Cardiac septum (tissue), 1 donor: ENCODE measurements around the gene DDX49. TPM values are rescaled to one million over a fixed set of nuclear protein-coding genes. Genes with fewer than 3 reads are reported as not detected.
A peak's percentile ranks its signal among the peaks of the same experiment; 100 is the strongest.

ENCODE experiments used
- DNase-seq: peaks from one replicate; pipeline ENCODE4 v3.0.0-alpha.2; 2020; ENCODE audit warnings: low spot score
- intact Hi-C: fragments of 100-400 bp; cut with DNase I; formaldehyde crosslinking; loops from one replicate; pipeline ENCODE4 v1.14.0; 2022
- long read RNA-seq: library from polyadenylated mRNA; unstranded; transcript quantifications from one replicate; pipeline ENCODE4 v2.0.0, GENCODE V29; 2021
- total RNA-seq: library from RNA; stranded (reverse); fragmentation: NEBNext Ultra II Directional; extraction: Animal tissue kit (Norgen Biotek cat#: 25700); gene quantifications from one replicate; pipeline ENCODE4 v1.2.1, GENCODE V29; 2021
- donor health status: DM: no; HTN: no; CAD: no.

DDX49 gene, protein sequence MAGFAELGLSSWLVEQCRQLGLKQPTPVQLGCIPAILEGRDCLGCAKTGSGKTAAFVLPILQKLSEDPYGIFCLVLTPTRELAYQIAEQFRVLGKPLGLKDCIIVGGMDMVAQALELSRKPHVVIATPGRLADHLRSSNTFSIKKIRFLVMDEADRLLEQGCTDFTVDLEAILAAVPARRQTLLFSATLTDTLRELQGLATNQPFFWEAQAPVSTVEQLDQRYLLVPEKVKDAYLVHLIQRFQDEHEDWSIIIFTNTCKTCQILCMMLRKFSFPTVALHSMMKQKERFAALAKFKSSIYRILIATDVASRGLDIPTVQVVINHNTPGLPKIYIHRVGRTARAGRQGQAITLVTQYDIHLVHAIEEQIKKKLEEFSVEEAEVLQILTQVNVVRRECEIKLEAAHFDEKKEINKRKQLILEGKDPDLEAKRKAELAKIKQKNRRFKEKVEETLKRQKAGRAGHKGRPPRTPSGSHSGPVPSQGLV
- 22.9 TPM for total RNA-seq
- long read RNA-seq, transcript DDX49-213 (13 exons, 1,691 nt): minor isoform, 5 of 32 reads
- long read RNA-seq, transcript DDX49-201 (13 exons, 1,830 nt): major isoform, 23 of 32 reads
- long read RNA-seq, partial matches to known transcripts: 0 of 32 reads
- long read RNA-seq, other reads (novel, unspliced or antisense): 3 of 32 reads

- peak; percentile 98 for DNase-seq
- intact Hi-C loops: loop anchor here (5.0 kb wide), 2 partner anchors 113 to 347 kb away; partner anchors contain the start of genes ARMC6, SUGP2 and UBA52
These were observed at the start of gene DDX49, which contains the start of gene COPE for GRCh38 chr19:18919086-18919899. Gene DDX49, plus strand, starts transcription at chr19:18919715. Its CDS starts 27 bp downstream, at chr19:18919742. Gene COPE, minus strand, starts transcription at chr19:18919387. Its CDS starts 39 bp downstream, at chr19:18919348.

- intact Hi-C loops: no loop called here
- DNase-seq: no peak
These were observed 49.6 kb upstream of the DDX49 start for GRCh38 chr19:18869781-18870530.

DNA sequence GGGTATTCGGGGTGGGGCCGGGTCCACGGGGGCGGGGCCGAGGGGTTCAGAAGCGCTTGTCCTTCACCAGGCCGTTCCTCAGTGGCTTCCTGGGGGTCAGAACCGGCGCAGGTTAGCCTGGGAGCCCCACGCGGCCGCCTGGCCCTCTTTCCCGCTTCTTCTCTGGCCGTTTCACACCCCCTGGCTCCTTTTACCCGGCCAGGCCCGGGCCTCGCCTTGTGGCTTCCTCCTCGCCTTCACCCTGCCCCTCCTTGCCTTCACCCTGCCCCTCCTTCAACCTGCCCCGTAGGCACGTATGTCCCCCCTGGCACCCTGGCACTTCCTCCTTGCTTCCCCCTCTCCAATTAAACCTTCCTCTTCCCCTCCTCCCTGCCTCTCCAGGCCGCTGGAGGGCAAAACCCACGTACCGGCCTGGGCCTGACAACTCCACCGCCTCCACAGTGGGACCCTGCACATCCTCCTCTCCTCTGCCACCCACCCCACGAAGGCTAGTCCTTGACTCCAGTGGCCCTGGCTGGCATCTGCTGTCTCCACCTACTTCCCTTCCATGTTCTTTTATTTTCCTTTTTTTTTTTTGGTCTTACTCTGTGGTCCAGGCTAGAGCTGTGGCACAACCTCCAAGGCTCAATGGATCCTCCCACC lies 48.9 kb upstream of the DDX49 start:
- DNase-seq: no peak
- intact Hi-C loops: no loop called here

DNA sequence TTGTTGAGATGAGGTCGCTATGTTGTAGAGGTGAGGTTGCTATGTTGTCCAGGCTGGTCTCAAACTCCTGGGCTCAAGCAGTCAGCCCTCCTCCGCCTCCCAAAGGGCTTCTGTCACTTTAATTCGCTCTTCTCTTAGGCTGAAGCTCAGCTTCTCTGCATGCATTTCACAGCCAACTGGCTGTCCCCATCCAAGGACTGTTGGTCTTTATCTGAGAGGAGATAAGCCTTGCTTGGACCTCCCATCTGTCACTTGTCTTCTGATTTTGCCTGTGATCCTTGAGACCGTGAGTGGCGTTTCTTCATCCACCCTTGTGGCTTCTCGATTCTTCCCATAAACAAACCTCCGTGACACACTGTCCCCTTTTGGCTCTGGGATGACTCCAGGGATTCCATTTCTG lies 48.0 kb upstream of the DDX49 start:
- DNase-seq: no peak
- intact Hi-C loops: no loop called here

- no peak for DNase-seq
- intact Hi-C loops: no loop called here
These were observed 43.8 kb upstream of the DDX49 start for GRCh38 chr19:18875726-18876125.

- intact Hi-C loops: no loop called here
- DNase-seq: no peak
These were observed 42.6 kb upstream of the DDX49 start for GRCh38 chr19:18876865-18877264.

DNA sequence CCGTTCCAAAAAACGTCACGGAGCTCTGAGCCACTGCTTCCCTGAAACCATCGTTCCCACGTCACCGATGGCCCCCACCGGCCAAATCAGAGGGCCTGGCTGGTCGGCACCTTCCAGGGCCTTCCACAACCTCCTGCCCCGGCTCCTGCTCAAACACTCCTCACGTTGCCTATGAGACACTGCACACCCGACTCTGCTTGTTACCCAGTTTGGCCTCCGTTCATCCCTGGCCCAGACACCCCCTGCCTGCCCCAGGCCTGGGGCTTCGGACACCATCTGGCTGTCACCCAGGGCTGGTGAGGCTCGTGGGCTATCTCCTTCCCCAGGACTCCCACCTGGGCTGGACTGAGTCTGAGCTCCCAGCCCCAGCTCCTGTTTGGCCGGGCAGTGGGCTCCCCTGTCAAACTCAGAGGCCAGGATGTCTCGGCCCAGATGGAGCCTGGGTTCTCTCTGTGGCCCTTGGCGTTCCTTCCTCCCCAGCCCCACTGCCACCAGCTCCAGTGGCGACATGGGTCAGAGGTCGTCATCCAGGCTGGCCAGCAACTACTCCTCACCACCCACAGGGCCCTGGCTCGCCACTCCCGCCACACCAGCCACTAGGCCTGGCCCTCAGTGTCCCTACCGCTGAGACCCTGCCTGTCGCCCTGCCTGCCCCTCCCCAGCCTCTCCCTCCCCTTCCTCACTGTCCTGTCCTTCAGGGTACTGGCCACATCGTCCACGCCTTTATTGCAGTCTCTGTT lies 41.3 kb upstream of the DDX49 start:
- intact Hi-C loops: no loop called here
- no peak for DNase-seq

GRCh38 chr19:18878858-18879578 lies 40.5 kb upstream of the DDX49 start:
- intact Hi-C loops: no loop called here
- DNase-seq: no peak

DNA sequence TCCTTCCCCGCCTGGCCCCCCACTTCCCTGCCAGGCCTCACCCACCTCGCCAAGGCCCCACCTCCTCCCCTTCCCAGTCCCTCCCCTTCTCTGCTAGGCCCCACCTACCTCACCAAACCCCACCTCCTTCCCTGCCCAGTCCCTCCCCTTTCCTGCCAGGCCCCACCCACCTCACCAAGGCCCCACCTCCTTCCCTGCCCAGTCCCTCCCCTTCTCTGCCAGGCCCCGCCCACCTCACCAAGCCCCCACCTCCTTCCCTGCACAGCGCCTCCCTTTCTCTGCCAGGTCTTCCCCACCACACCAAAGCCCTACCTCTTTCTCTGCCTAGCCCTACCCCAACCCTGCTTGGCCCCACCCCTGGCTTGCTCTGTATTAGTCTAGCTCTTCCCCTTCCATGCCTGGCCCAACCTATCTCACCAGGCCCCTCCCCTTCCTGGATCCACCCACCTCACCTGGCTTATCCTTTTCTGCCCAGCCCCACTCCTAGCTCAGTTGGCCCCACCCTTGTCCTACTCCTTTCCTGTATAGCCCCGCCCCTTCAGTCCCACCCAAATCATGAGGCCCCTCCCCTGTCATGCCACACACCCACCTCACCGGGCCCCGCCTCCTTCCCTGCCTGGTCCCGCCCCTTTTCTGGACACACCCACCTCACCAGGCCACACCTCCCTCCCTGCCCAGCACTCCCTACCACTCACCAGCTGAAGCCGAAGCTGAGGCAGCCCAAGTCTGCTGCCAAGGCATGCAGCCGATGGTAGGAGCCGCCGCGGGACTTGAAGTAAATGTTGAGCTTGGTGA lies 39.7 kb upstream of the DDX49 start:
- intact Hi-C loops: no loop called here
- no peak for DNase-seq

DNA sequence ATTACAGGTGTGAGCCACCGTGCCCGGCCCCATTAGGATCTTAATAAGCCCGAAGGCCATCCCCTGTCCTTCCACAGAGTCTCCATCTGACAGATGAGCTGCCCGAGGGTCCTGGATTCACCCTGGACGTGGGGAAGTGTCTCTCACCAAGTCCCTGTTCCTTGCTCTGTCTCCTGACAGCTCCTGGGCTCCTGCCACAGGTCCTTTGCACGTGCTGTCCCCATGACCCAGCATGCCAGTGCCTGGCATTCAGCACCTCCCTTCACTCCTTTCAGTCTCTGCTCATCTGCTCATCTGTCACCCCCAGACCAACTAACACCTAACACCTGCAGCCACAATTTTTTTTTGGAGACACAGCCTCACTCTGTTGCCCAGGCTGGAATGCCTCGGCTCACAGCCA lies 38.0 kb upstream of the DDX49 start:
- intact Hi-C loops: no loop called here

GRCh38 chr19:18883526-18884304 lies 35.8 kb upstream of the DDX49 start:
- intact Hi-C loops: no loop called here

More for the DNA sequence above, 38.0 kb upstream of the DDX49 start:
- no peak for DNase-seq

DNA sequence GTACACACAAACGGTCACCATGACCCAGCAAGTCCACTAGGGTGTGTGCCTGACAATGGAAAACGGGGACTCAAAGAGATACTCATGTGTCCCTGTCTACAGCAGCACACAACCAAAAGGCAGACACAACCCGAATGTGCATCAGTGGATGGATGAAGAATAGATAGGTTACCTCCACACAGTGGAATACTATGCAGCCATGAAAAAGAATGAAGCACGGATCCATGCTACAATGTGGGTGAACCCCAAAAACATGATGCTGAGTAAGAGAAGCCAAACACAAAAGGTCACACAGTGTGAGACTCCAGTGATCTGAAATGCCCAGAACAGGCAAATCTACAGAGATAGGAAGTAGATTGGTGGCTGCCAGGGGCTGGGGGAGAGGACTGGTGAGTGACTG lies 32.5 kb upstream of the DDX49 start:
- no peak for DNase-seq
- intact Hi-C loops: no loop called here

More at GRCh38 chr19:18883526-18884304, 35.8 kb upstream of the DDX49 start:
- DNase-seq: no peak

DNA sequence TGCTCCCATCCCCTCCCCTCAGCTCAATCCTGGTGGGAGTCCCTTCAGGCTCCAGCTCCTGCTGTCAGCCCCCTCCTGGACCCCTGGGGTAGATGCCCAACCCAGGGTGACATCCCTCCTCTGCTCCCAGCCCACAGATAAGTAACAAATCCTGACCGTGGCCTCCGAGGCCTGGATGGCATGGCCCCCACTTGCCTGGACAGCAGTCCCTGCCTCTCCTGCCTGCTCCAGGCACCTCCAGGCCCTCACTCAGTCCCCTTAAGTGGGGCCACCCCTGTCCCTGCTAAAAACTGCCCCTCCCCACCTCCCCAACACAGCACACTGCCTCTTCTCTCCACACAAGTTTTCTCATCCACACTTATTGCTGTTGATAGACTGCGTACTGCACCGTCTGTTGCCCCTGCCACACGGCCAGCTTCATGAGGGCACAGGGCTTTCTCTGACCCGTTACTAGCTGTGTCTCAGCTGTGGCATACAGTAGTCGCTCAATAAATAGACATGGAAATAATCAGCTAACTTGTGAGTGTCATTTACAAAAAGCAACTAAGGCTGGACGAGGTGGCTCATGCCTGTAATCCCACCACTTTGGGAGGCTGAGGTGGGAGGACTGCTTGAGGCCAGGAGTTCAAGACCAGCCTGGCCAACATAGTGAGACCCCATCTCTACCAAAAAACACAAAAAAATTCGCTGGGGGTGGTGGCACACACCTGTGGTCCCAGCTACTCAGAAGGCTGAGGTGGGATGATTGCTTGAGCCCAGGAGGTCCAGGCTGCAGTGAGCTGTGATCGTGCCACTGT lies 29.4 kb upstream of the DDX49 start:
- no peak for DNase-seq
- intact Hi-C loops: no loop called here

- intact Hi-C loops: no loop called here
These were observed 25.8 kb upstream of the DDX49 start for GRCh38 chr19:18893587-18894253.

More at GRCh38 chr19:18893587-18894253, 25.8 kb upstream of the DDX49 start:
- no peak for DNase-seq
